WTC11 (cell line): ENCODE data around the gene GAS6. TPM values are rescaled to one million over a fixed set of nuclear protein-coding genes. Genes with fewer than 3 reads are reported as not detected.

Experiments
- ATAC-seq: fragments of 200-7000 bp; cut with Tn5 transposase; 2 replicates; pipeline ENCODE4 v1.10.0; 2021; ENCODE audit warnings: mild to moderate bottlenecking, moderate library complexity
- CTCF ChIA-PET: fragments of 300-600 bp; sonication (Branson Sonifier 250); formaldehyde crosslinking; loops from one replicate; lab custom pipeline; 2021; ENCODE audit warnings: antibody characterized with exemption; lab: Charles Lee
- POLR2A ChIA-PET: fragments of 350-600 bp; sonication (Branson Sonifier 250); formaldehyde crosslinking; loops from one replicate; lab custom pipeline; 2021; ENCODE audit warnings: antibody characterized with exemption; lab: Charles Lee
- DNase-seq: peaks from one replicate; pipeline ENCODE4 v3.0.0; 2021; ENCODE audit warnings: low spot score
- H3K27ac Mint-ChIP-seq: 2 replicates; pipeline ENCODE4 v1.8.0; 2021; ENCODE audit warnings: mixed read lengths
- H3K27me3 Mint-ChIP-seq: 2 replicates; pipeline ENCODE4 v1.8.0; 2021; ENCODE audit warnings: low read depth, mild to moderate bottlenecking, moderate library complexity, mixed read lengths
- H3K36me3 Mint-ChIP-seq: 2 replicates; pipeline ENCODE4 v1.8.0; 2021; ENCODE audit warnings: mixed read lengths
- H3K4me1 Mint-ChIP-seq: 2 replicates; pipeline ENCODE4 v1.8.0; 2022; ENCODE audit warnings: mixed read lengths
- H3K4me3 Mint-ChIP-seq: 2 replicates; pipeline ENCODE4 v1.8.0; 2021; ENCODE audit warnings: mild to moderate bottlenecking, moderate library complexity, mixed read lengths
- H3K9me3 Mint-ChIP-seq: 2 replicates; pipeline ENCODE4 v1.8.0; 2021; ENCODE audit warnings: mixed read lengths
- CBFB ChIP-seq: sonication (generic); formaldehyde crosslinking; IDR thresholded peaks from 2 replicates; pipeline ENCODE4 v1.8.1; 2022; ENCODE audit warnings: mild to moderate bottlenecking, low read depth, missing genetic modification reagents
- CREM ChIP-seq: sonication (generic); formaldehyde crosslinking; IDR thresholded peaks from 2 replicates; pipeline ENCODE4 v1.8.1; 2022; ENCODE audit warnings: mild to moderate bottlenecking, missing genetic modification reagents, moderate library complexity
- GRHL2 ChIP-seq: fragments of 250-450 bp; sonication (Bioruptor Pico); IDR thresholded peaks from 2 replicates; pipeline ENCODE4 v1.8.0; 2022; ENCODE audit warnings: mild to moderate bottlenecking, moderate library complexity; ENCODE audit not compliant: insufficient replicate concordance, severe bottlenecking
- MXD4 ChIP-seq: fragments of 250-450 bp; sonication (Bioruptor Pico); IDR thresholded peaks from 2 replicates; pipeline ENCODE4 v1.8.0; 2021; ENCODE audit warnings: mild to moderate bottlenecking, moderate library complexity, borderline replicate concordance
- NR3C1 ChIP-seq: sonication (generic); formaldehyde crosslinking; conservative IDR thresholded peaks from 2 replicates; pipeline ENCODE4 v1.8.1; 2023; ENCODE audit warnings: low read depth, mild to moderate bottlenecking, missing genetic modification reagents
- SMAD3 ChIP-seq: sonication (generic); formaldehyde crosslinking; IDR thresholded peaks from 2 replicates; pipeline ENCODE4 v1.8.0; 2022; ENCODE audit warnings: missing genetic modification reagents, mild to moderate bottlenecking, borderline replicate concordance
- SOX15 ChIP-seq: fragments of 250-450 bp; sonication (Bioruptor Pico); IDR thresholded peaks from 2 replicates; pipeline ENCODE4 v1.9.0; 2021; ENCODE audit warnings: mild to moderate bottlenecking
- TCF7 ChIP-seq: sonication (generic); formaldehyde crosslinking; IDR thresholded peaks from 2 replicates; pipeline ENCODE4 v1.8.0; 2022; ENCODE audit warnings: mild to moderate bottlenecking, low read depth, missing genetic modification reagents, moderate library complexity
- TP53 ChIP-seq: sonication (generic); formaldehyde crosslinking; IDR thresholded peaks from 2 replicates; pipeline ENCODE4 v1.8.1; 2023; ENCODE audit warnings: mild to moderate bottlenecking, missing genetic modification reagents
- ZNF396 ChIP-seq: fragments of 250-450 bp; sonication (Bioruptor Pico); IDR thresholded peaks from 2 replicates; pipeline ENCODE4 v1.8.0; 2021; ENCODE audit warnings: mild to moderate bottlenecking, moderate library complexity, borderline replicate concordance
- total RNA-seq: library from RNA; stranded (reverse); gene quantifications from 3 replicates; pipeline ENCODE4 v1.2.3, GENCODE V29; 2021
- TF ChIP-seq, protein P1 (sequence below): sonication (generic); formaldehyde crosslinking; IDR thresholded peaks from 2 replicates; pipeline ENCODE4 v1.8.1; 2023; ENCODE audit warnings: mild to moderate bottlenecking, missing genetic modification reagents, borderline replicate concordance
- TF ChIP-seq, protein P2 (sequence below): sonication (generic); formaldehyde crosslinking; IDR thresholded peaks from 2 replicates; pipeline ENCODE4 v1.8.0; 2022; ENCODE audit warnings: mild to moderate bottlenecking, missing genetic modification reagents
- TF ChIP-seq, protein P3 (sequence below): sonication (generic); formaldehyde crosslinking; IDR thresholded peaks from 2 replicates; pipeline ENCODE4 v1.8.1; 2022; ENCODE audit warnings: mild to moderate bottlenecking, moderate library complexity, missing genetic modification reagents
- TF ChIP-seq, protein P4 (sequence below): fragments of 250-450 bp; sonication (Bioruptor Pico); IDR thresholded peaks from 2 replicates; pipeline ENCODE4 v1.9.0; 2021; ENCODE audit warnings: mild to moderate bottlenecking
- TF ChIP-seq, protein P5 (sequence below): sonication (generic); formaldehyde crosslinking; IDR thresholded peaks from 2 replicates; pipeline ENCODE4 v1.8.0; 2022; ENCODE audit warnings: missing genetic modification reagents
- TF ChIP-seq, protein P6 (sequence below): fragments of 200-600 bp; IDR thresholded peaks from 2 replicates; pipeline ENCODE4 v1.8.0; 2022; ENCODE audit warnings: antibody characterized with exemption
- TF ChIP-seq, protein P7 (sequence below): fragments of 250-450 bp; sonication (Bioruptor Pico); IDR thresholded peaks from 2 replicates; pipeline ENCODE4 v1.9.0; 2021; ENCODE audit warnings: mild to moderate bottlenecking

Gene GAS6
- total RNA-seq, 1 experiment from 2014 or later: 29.4 TPM

DNA sequence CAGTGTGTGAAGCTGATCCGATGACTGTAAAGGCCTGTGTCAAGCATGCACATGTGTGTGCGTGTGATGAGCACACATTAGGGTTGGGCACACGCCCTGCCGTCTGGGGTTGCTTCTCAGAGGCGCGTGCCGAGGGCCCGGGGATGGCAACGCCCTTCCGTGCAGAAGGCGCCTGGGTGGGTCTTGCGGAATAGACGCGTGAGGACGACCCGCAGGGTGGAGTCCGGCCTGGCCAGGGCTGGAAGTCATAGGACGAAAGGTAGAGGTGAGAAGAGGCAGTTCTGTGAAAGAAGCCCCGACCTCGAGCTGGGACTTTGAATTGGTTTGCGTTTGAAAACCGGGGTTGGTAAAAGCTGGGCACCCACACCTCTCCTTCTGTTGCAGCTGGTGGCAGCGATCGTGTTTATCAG, 69.1 kb downstream of the GAS6 start:
- CTCF ChIA-PET: interaction anchor here (1.0 kb wide), 1 partner anchor 17 kb away, joined by 3 read pairs; no protein-coding TSS in a partner anchor
- Mint-ChIP-seq H3K36me3 (no peaks in the 10 kb centered on the region), H3K27ac (no peak overlapping the region), H3K27me3 (no peaks in the 10 kb centered on the region), H3K9me3 (no peaks in the 10 kb centered on the region), H3K4me1 (no peaks in the 10 kb centered on the region), H3K4me3 (no peak overlapping the region)
- DNase-seq (no peak), ATAC-seq (no peak)
- POLR2A ChIA-PET: no interaction called here
- TF ChIP-seq, protein P1, sequence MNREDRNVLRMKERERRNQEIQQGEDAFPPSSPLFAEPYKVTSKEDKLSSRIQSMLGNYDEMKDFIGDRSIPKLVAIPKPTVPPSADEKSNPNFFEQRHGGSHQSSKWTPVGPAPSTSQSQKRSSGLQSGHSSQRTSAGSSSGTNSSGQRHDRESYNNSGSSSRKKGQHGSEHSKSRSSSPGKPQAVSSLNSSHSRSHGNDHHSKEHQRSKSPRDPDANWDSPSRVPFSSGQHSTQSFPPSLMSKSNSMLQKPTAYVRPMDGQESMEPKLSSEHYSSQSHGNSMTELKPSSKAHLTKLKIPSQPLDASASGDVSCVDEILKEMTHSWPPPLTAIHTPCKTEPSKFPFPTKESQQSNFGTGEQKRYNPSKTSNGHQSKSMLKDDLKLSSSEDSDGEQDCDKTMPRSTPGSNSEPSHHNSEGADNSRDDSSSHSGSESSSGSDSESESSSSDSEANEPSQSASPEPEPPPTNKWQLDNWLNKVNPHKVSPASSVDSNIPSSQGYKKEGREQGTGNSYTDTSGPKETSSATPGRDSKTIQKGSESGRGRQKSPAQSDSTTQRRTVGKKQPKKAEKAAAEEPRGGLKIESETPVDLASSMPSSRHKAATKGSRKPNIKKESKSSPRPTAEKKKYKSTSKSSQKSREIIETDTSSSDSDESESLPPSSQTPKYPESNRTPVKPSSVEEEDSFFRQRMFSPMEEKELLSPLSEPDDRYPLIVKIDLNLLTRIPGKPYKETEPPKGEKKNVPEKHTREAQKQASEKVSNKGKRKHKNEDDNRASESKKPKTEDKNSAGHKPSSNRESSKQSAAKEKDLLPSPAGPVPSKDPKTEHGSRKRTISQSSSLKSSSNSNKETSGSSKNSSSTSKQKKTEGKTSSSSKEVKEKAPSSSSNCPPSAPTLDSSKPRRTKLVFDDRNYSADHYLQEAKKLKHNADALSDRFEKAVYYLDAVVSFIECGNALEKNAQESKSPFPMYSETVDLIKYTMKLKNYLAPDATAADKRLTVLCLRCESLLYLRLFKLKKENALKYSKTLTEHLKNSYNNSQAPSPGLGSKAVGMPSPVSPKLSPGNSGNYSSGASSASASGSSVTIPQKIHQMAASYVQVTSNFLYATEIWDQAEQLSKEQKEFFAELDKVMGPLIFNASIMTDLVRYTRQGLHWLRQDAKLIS (CRISPR knock-in tag): no peak
- TF ChIP-seq GRHL2 (CRISPR knock-in tag): no peak
- TF ChIP-seq NR3C1 (CRISPR knock-in tag): no peak
- TF ChIP-seq, protein P2, sequence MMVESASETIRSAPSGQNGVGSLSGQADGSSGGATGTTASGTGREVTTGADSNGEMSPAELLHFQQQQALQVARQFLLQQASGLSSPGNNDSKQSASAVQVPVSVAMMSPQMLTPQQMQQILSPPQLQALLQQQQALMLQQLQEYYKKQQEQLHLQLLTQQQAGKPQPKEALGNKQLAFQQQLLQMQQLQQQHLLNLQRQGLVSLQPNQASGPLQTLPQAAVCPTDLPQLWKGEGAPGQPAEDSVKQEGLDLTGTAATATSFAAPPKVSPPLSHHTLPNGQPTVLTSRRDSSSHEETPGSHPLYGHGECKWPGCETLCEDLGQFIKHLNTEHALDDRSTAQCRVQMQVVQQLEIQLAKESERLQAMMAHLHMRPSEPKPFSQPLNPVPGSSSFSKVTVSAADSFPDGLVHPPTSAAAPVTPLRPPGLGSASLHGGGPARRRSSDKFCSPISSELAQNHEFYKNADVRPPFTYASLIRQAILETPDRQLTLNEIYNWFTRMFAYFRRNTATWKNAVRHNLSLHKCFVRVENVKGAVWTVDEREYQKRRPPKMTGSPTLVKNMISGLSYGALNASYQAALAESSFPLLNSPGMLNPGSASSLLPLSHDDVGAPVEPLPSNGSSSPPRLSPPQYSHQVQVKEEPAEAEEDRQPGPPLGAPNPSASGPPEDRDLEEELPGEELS (CRISPR knock-in tag): no peak
- TF ChIP-seq, protein P3, sequence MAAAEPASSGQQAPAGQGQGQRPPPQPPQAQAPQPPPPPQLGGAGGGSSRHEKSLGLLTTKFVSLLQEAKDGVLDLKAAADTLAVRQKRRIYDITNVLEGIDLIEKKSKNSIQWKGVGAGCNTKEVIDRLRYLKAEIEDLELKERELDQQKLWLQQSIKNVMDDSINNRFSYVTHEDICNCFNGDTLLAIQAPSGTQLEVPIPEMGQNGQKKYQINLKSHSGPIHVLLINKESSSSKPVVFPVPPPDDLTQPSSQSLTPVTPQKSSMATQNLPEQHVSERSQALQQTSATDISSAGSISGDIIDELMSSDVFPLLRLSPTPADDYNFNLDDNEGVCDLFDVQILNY (CRISPR knock-in tag): no peak
- no peak for TF ChIP-seq MXD4
- TF ChIP-seq, protein P4, sequence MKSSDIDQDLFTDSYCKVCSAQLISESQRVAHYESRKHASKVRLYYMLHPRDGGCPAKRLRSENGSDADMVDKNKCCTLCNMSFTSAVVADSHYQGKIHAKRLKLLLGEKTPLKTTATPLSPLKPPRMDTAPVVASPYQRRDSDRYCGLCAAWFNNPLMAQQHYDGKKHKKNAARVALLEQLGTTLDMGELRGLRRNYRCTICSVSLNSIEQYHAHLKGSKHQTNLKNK: no peak
- no peak for TF ChIP-seq CBFB (CRISPR knock-in tag)
- no peak for TF ChIP-seq TP53
- TF ChIP-seq SMAD3 (CRISPR knock-in tag): no peak
- TF ChIP-seq, protein P5, sequence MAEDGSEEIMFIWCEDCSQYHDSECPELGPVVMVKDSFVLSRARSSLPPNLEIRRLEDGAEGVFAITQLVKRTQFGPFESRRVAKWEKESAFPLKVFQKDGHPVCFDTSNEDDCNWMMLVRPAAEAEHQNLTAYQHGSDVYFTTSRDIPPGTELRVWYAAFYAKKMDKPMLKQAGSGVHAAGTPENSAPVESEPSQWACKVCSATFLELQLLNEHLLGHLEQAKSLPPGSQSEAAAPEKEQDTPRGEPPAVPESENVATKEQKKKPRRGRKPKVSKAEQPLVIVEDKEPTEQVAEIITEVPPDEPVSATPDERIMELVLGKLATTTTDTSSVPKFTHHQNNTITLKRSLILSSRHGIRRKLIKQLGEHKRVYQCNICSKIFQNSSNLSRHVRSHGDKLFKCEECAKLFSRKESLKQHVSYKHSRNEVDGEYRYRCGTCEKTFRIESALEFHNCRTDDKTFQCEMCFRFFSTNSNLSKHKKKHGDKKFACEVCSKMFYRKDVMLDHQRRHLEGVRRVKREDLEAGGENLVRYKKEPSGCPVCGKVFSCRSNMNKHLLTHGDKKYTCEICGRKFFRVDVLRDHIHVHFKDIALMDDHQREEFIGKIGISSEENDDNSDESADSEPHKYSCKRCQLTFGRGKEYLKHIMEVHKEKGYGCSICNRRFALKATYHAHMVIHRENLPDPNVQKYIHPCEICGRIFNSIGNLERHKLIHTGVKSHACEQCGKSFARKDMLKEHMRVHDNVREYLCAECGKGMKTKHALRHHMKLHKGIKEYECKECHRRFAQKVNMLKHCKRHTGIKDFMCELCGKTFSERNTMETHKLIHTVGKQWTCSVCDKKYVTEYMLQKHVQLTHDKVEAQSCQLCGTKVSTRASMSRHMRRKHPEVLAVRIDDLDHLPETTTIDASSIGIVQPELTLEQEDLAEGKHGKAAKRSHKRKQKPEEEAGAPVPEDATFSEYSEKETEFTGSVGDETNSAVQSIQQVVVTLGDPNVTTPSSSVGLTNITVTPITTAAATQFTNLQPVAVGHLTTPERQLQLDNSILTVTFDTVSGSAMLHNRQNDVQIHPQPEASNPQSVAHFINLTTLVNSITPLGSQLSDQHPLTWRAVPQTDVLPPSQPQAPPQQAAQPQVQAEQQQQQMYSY (CRISPR knock-in tag): no peak
- no peak for TF ChIP-seq ZNF396 (CRISPR knock-in tag)
- no peak for TF ChIP-seq TCF7
- TF ChIP-seq, all 79 proteins: peak for 0

DNA sequence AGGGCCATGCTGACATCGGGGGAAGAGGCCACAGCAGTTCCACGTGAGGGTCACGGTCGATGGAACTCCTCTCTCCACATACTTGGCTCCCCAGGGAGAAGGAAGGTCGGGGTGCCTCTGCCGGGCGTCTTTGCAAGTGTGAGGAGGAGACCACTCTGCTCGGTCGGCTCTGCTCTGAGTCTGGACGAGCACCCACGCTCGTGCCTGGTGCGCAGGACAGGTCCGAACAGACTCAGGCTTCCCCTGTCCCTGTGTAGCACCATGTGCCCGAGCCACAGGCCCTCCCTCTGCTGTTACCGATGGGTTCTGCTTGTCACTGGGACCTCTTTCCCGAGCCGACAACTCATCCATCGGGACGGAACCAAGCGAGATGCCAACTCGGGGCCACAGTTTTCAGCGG, 69.8 kb downstream of the GAS6 start:
- Mint-ChIP-seq H3K27ac (peak overlapping the region; percentile 33; the same call in 1 of the 2 replicates), H3K36me3 (no peaks in the 10 kb centered on the region), H3K4me3 (no peak overlapping the region), H3K27me3 (no peaks in the 10 kb centered on the region), H3K9me3 (no peaks in the 10 kb centered on the region), H3K4me1 (0 out of 2 replicates have a peak, but pooled peaks cover under 1% of the 10 kb centered on the region)
- POLR2A ChIA-PET: no interaction called here
- ATAC-seq (no peak), DNase-seq (no peak)
- CTCF ChIA-PET: interaction anchor here (2.0 kb wide), 1 partner anchor 9 kb away, joined by 8 read pairs; no protein-coding TSS in a partner anchor
- TF ChIP-seq, protein P6, sequence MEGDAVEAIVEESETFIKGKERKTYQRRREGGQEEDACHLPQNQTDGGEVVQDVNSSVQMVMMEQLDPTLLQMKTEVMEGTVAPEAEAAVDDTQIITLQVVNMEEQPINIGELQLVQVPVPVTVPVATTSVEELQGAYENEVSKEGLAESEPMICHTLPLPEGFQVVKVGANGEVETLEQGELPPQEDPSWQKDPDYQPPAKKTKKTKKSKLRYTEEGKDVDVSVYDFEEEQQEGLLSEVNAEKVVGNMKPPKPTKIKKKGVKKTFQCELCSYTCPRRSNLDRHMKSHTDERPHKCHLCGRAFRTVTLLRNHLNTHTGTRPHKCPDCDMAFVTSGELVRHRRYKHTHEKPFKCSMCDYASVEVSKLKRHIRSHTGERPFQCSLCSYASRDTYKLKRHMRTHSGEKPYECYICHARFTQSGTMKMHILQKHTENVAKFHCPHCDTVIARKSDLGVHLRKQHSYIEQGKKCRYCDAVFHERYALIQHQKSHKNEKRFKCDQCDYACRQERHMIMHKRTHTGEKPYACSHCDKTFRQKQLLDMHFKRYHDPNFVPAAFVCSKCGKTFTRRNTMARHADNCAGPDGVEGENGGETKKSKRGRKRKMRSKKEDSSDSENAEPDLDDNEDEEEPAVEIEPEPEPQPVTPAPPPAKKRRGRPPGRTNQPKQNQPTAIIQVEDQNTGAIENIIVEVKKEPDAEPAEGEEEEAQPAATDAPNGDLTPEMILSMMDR: no peak
- TF ChIP-seq, protein P7, sequence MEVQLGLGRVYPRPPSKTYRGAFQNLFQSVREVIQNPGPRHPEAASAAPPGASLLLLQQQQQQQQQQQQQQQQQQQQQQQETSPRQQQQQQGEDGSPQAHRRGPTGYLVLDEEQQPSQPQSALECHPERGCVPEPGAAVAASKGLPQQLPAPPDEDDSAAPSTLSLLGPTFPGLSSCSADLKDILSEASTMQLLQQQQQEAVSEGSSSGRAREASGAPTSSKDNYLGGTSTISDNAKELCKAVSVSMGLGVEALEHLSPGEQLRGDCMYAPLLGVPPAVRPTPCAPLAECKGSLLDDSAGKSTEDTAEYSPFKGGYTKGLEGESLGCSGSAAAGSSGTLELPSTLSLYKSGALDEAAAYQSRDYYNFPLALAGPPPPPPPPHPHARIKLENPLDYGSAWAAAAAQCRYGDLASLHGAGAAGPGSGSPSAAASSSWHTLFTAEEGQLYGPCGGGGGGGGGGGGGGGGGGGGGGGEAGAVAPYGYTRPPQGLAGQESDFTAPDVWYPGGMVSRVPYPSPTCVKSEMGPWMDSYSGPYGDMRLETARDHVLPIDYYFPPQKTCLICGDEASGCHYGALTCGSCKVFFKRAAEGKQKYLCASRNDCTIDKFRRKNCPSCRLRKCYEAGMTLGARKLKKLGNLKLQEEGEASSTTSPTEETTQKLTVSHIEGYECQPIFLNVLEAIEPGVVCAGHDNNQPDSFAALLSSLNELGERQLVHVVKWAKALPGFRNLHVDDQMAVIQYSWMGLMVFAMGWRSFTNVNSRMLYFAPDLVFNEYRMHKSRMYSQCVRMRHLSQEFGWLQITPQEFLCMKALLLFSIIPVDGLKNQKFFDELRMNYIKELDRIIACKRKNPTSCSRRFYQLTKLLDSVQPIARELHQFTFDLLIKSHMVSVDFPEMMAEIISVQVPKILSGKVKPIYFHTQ (CRISPR knock-in tag): no peak
- TF ChIP-seq SOX15 (CRISPR knock-in tag) (no peak), CREM (CRISPR knock-in tag) (no peak)
